Measurements from ENCODE around the gene GLP2R. TPM values are rescaled to one million over a fixed set of nuclear protein-coding genes. Genes with fewer than 3 reads are reported as not detected.

Gene GLP2R
- total and polyA plus RNA-seq, 11 donors: 0.05 to 0.91 (median 0.15) TPM; not detected in 3

DNA sequence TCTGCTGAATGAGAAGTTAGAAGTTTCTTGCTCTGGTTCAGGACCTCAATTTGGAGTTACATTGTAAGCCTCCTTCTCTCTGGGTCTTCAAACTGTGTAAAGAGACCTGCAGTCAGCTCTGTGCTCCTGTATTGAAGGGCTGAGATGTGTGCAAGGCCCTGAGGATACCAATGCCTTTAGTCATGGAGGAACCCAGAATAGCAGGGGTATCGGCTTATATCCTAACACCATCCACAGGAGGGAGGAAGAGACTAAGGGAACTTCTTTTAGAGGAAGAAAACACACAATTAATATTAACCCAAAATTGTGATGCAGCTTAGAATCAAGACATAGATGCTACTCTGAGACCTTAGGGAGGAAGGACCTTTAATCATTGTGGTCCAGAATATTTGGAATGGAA is 36.5 kb downstream of the GLP2R start:
- 85 to 98% (median 90%) methylated on average over 1 of the region's 1 CpG for WGBS, 4 donors
- DNase-seq: no peak
- peaks cover 0 to 34% (median 11%) of the 10 kb centered on the region in 12 donors for H3K9me3 ChIP-seq
- no peak for ATAC-seq
- intact Hi-C loops (cut with DNase I): no loop called here
- TF ChIP-seq, protein P1, sequence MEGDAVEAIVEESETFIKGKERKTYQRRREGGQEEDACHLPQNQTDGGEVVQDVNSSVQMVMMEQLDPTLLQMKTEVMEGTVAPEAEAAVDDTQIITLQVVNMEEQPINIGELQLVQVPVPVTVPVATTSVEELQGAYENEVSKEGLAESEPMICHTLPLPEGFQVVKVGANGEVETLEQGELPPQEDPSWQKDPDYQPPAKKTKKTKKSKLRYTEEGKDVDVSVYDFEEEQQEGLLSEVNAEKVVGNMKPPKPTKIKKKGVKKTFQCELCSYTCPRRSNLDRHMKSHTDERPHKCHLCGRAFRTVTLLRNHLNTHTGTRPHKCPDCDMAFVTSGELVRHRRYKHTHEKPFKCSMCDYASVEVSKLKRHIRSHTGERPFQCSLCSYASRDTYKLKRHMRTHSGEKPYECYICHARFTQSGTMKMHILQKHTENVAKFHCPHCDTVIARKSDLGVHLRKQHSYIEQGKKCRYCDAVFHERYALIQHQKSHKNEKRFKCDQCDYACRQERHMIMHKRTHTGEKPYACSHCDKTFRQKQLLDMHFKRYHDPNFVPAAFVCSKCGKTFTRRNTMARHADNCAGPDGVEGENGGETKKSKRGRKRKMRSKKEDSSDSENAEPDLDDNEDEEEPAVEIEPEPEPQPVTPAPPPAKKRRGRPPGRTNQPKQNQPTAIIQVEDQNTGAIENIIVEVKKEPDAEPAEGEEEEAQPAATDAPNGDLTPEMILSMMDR (IDR thresholded peaks at IDR 0.05): no peak
- TF ChIP-seq POLR2A (IDR thresholded peaks at IDR 0.05): no peak
- H3K4me3 ChIP-seq: no peak overlapping the region
- no peaks in the 10 kb centered on the region for H3K4me1 ChIP-seq
- H3K27me3 ChIP-seq: no peaks in the 10 kb centered on the region
- no peak overlapping the region for H3K27ac ChIP-seq
- no peaks in the 10 kb centered on the region for H3K36me3 ChIP-seq

DNA sequence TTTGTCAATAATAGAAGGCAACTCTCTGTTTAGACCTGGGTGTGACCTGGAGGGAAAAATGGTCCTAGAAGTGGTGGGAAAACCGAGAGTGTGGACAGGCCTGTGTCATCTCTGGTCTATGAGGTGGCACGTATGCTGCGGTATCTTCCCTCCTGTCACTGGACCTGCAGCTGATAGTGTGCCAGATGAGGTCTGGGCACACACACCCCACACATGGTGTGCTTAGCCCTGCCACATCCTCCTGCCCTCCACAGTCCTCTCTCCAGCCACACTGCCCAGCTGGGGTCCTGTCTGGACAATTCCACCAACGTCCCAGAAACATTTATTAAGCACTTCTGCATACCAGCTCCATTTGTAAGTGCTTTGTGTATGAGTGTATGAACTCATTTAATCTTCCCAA is 37.2 kb downstream of the GLP2R start:
- ATAC-seq (no peak), DNase-seq (no peak)
- H3K9me3 ChIP-seq: peaks cover 0 to 30% (median 8%) of the 10 kb centered on the region in 12 donors
- 60 to 62% (median 61%) methylated on average over 4 of the region's 4 CpGs for WGBS, 4 donors
- H3K27ac ChIP-seq: no peak overlapping the region
- H3K36me3 ChIP-seq: no peaks in the 10 kb centered on the region
- H3K4me3 ChIP-seq: no peak overlapping the region
- H3K27me3 ChIP-seq: no peaks in the 10 kb centered on the region
- TF ChIP-seq, protein P1 (IDR thresholded peaks at IDR 0.05): no peak
- no peak for TF ChIP-seq POLR2A (IDR thresholded peaks at IDR 0.05)
- no peaks in the 10 kb centered on the region for H3K4me1 ChIP-seq
- intact Hi-C loops (cut with DNase I): no loop called here

DNA sequence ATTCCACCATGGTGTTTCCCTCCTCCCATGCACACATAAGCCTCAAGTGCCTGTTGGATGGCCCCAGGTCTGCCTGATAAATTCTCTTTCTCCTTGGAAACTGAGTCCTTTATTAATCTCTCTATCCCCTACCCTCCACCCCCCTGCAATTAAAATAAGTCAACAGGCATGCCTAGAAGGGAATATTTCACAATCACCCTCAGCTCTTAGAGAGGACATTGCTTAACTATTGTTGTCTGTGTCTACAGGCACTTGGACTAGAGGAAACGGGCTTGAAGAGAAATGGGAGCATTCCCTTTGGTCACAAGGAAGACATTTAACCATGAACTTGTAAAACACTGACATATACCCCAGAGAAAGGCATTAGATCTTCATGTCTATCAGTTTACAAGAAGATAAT is 39.9 kb downstream of the GLP2R start:
- no peak overlapping the region for H3K27ac ChIP-seq
- H3K36me3 ChIP-seq: no peaks in the 10 kb centered on the region
- intact Hi-C loops (cut with DNase I): no loop called here
- DNase-seq: no peak
- peaks cover 0 to 15% (median 0%) of the 10 kb centered on the region in 12 donors for H3K9me3 ChIP-seq
- no peak for TF ChIP-seq POLR2A (IDR thresholded peaks at IDR 0.05)
- TF ChIP-seq, protein P1 (IDR thresholded peaks at IDR 0.05): no peak
- H3K4me1 ChIP-seq: no peaks in the 10 kb centered on the region
- H3K4me3 ChIP-seq: no peak overlapping the region
- WGBS, 4 donors: 45 to 85% (median 59%) methylated on average over 1 of the region's 1 CpG
- ATAC-seq: no peak
- no peaks in the 10 kb centered on the region for H3K27me3 ChIP-seq

DNA sequence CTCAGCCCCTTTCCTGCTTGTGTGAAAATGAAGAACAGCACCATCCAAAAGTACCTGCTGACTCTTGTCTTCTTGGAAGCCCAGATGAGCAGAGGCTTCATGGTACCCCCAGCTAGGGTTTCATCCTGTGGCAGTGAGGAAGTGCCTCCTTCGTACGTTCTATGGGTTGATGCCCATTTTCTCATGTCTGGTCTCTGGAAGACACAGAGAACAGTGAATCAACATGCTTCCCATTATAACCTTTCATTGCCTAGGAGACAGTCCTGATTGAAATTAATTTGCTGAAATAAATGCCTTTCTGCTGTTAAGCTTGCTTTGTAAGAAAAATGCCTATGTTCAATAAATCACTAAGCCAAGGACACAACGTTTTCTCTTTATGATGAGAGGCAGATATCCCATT is 42.8 kb downstream of the GLP2R start:
- H3K9me3 ChIP-seq: peaks cover 0 to 6% (median 0%) of the 10 kb centered on the region in 12 donors
- WGBS, 4 donors: 76 to 83% (median 82%) methylated on average over 3 of the region's 3 CpGs
- no peak overlapping the region for H3K4me3 ChIP-seq
- DNase-seq: no peak
- H3K27ac ChIP-seq: no peak overlapping the region
- ATAC-seq: no peak
- H3K4me1 ChIP-seq: no peaks in the 10 kb centered on the region
- no peaks in the 10 kb centered on the region for H3K27me3 ChIP-seq
- H3K36me3 ChIP-seq: no peaks in the 10 kb centered on the region
- TF ChIP-seq POLR2A (IDR thresholded peaks at IDR 0.05): no peak
- TF ChIP-seq, protein P1 (IDR thresholded peaks at IDR 0.05): no peak
- intact Hi-C loops (cut with DNase I): no loop called here

All from heart left ventricle (tissue), 16 donors.